Activated effector memory CD4-positive, alpha-beta T cell treated with Interleukin-2 at 50 U/mL for 16 hours (primary cell): ENCODE results near the gene CD8B.

Source experiments
- DNase-seq: peaks from one replicate; pipeline ENCODE4 v3.0.0-alpha.2; 2020

Gene CD8B

DNA sequence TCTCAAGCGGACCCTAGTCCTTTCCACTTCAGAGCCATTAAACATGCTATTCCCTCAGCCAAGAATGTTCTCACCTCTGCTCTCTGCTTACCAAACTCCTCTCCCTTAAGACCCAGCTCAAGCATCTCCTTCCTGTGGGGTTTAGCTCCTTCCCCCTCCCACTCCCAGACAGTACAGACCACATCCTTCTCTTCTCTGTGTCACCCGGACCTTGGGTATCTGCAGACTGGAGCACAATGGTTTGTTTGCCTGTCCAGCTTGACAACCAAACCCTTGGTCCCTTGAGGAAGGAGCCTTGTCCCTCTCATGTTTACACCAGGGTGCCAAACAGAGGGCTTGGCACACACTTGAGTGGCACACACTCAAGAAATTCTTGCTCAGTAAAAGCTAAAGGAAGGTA is 66.8 kb downstream of the CD8B start:
- DNase-seq, result no peak

DNA sequence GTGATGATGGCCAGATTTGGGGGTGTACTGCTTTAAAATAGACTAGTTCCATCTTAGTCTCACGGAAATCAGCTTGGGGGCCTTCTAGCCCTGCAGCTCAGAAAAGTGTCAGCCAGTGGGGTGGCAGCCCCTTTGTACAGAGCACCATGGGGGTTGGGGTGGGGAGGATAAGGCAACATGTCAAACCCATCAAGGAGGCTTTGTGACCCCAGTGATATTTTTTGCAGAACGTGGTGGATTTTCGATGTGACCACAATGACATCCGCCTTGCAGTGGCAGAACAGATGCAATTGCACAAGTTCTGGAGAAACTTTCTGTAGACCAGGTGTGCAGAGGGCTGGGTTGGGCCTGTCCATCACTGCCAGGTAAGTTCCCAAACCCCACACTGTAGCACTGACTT is 67.9 kb downstream of the CD8B start:
- no peak for DNase-seq

DNA sequence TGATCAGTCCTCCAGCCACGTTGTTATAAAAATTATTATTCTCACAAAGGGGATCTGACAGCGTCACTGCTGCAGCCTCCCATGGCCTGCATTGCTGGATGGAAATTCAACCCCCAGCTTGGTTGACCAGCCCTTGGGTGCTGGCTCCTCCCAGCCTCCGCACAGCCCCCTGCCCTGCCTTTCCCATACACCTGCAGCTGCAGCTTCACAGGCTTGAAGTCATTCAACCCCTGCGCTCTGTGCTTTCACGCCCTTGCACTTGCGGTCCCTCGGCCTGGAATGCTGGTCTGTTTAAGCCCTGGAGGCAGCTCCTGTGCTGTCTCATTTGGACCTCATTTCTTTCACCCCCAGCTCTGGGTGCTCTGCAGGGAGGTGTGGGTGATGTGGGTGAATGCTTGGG is 70.1 kb downstream of the CD8B start:
- no peak for DNase-seq

DNA sequence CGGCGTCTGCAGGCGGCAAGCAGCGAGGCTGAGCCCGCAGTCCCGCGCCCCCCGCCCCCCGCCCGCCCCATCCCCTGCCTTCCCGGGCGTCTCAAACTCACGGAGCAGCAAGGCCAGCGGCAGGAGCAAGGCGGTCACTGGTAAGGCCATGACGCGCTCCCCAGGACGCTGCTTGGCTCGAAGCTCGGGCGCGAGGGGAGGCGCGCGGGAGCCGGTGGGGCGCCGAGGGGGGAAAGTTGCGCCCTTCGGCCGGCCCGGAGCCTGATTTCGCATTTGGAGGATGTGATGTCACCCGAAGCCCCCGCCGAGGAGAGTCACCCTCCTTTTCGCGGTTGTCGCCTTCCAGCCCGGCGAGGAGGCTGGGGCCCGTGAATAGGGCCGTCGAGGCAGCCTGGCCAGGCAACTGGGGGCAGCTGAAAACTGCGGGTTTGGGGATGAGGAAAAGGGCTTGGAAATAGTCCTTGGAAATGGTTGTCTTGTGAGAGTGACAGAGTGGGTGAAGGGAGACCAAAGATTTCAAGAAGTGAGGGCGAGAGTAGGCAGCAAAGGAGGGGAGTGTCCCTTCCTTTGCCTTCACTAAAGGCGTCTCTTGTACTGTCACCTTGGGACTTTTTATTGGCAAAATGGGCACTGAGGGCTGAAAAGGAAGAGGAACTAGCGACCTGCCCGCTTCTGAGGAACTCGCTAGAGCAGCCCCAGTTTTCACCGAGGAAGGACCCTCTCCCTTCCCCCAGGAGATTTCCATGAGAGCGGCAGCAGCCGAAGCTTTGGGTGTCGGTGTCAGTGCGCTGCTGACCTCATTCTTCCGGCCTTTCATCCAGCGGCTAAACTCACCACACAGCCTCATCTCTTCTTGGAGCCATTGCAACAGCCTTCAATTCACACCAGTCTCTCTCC is 70.8 kb downstream of the CD8B start, which contains the start of gene CD8A:
Gene CD8A (minus strand): TSS at position 238 of the 897 bp plus-strand sequence. CDS start 88 bp downstream, at position 150.
- DNase-seq, result no peak

DNA sequence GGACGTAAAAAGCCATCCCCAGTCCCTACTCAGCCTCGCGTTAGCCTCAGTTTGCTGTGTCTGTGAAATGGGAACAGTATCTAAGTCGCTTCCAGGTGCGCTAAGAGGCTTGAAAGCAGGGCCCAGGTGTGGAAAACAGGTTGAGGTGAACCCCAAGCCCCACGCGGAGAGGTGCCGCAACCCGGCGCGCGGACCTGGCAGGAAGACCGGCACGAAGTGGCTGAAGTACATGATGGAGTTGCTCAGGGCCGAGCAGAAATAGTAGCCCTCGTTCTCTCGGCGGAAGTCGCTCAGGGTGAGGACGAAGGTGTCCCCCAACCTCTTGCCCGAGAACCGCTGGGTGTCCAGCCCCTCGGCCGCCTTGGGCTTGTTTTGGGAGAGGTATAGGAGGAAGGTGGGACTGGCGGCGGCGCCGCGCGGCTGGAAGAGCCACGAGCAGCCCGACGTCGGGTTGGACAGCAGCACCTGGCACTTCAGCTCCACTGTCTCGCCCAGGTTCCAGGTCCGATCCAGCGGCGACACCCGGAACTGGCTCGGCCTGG is 71.5 kb downstream of the CD8B start:
- DNase-seq, result no peak

DNA sequence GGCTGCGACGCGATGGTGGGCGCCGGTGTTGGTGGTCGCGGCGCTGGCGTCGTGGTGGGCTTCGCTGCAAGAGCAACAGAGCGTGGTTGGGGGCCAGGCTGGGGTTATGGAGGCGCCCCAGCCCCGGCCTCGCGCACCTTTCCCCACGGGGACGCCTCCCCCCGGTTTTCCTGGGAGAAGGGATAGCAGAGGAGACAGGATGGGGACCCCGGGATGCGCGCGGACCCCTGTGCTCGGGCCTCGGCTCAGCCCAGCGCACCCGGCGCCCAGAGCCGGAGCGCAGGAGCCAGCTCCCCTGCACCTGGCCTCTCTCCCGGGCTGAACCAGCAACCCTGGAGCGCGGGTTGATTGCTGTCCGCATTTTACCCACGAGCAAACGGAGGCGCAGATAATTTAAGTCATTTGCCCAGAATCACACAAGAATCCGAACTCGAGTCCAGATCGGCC is 72.0 kb downstream of the CD8B start:
- DNase-seq, result no peak

DNA sequence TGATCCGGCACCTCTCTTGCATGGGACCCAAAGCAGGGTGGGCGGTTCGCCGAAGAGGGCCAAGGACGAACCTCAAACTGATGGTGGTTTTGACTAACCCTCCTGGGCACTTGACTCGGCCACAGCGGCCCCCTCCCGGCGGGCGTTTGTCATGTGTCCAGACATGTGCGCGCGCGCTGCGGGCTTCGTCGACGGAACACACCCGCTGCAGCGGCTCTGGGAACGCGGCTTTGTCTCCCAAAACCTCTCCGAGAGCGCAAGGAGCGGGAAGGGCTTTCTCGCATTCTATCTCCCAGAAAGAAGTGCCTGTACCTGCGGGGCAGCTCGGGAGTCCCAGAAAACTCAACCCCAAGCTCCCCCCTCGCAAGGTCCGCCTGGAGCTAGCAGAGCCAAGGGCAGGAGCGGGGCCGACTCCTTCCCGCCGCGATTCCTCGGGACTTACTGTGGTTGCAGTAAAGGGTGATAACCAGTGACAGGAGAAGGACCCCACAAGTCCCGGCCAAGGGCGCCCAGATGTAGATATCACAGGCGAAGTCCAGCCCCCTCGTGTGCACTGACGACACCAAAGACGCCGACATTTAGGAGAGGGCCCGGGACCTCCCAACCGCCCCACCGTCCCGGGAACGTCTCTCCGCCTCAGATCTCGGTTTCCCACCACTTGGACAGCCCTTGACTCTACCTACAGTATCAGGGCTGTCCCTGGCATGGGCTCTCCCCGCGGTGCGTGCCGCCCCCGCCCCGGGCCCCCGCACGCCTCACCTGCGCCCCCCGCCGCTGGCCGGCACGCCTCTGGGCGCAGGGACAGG is 72.6 kb downstream of the CD8B start:
- no peak for DNase-seq

DNA sequence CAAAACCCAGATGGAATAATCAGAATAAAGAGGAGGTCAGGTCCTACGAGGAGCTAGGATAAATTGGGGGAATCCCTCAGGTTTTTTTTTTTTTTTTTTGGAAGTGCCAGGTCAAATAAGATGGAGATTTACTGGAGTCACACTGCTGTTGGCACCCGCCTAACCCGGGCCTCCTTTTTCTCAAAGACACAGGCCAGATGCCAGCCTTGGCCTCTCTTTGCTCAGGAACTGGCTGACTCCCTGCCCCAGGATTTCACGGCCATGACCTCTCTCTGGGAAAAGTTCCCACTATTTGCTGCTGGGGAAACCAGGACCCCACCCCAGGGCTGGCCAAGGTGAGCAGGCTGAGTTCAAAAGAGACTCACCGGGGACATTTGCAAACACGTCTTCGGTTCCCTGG is 73.5 kb downstream of the CD8B start:
- no peak for DNase-seq

DNA sequence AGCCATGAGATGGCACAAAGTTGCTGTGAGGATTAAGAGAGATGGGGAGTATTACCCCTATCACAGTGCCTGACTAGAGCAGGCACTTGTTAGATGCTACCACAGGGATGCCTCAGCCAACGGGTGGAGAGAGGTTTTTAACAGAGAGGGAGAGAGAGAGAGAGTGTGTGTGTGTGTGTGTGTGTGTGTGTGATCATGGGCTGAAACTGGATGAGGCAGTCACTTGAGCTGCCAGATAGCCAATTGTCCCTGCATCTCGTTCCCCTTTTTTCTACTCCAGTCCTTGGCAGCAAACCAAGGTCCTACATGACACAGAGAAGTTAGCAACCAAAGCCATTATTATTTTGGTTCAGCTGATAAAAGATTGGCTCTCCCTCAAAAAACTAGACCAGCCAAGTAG is 74.0 kb downstream of the CD8B start:
- no peak for DNase-seq

DNA sequence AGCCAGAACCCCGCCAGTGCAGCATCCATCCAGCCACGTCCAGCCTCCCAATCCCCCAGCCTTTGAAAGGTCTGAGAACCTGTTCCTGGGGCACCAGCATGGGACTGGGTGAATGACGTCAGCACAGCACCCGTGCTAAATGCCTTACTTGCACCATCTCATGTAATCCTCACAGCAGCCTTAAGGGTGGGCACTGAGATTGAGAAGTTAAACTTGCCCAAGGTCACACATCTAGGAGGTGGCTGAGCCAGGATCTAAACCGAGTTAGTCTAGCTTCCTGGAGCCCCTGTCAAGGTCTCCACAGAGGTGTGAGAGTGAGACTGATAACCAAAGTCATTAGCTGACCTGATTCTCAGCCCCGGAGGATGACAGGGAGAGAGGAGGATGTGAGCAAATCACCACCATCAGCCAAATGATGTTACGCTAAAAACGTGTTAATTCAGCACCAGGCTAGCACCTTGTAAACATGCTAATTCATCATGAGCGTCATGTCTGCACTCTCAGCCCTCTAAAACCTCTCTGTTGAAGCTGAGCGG is 75.6 kb downstream of the CD8B start:
- DNase-seq, result no peak

DNA sequence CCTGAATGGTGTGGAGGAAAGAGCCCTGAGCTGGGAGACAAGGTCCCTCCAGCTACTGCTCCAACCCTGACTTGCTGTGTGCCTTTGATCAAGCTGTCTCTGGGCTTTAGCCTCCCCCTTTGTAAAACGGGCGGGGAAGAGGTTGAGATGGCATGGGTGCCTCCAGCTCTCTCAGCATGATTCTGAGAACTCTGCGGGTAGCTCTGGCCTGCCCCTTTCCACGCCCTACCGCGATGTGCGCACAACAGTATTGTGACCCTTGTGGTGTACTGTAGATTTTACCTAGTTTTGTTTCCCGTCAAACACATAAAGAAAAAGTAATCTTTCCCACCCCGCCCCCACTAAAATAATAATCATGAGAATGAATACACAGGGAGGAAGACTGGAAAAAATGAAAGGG is 76.2 kb downstream of the CD8B start:
- no peak for DNase-seq

DNA sequence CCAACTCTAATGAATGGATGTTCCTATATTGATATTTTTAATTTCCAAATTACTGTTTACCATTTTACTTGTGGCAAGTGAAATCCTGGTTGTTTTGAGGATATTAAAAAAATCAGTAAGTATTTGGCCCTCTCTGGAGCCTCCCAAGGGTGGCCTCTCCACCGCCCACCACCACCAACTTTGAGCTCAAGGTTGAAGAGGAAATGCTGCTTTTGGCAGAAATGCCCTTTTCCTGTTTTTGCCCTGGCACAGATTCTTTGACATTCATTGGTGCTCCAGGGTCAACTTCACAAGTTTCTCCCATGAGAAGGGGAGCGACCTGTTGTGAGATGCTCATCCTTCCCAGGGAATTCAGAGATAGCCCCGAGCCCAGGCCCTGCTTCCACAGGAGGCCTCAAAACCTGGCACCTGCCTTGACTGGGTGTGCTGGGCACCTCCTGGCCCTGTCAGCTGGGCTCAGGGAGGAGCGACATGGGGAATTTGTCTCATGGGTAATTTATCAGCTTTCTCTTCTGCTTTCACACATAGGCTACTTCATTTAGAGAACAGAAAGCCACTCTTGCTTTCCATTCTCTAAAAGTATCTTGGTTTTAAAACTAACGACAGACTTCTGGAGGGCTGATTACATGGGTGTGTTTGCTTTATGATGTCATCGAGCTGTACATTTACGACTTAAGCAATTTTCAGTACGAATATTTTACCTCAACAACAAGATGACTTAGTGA is 77.9 kb downstream of the CD8B start:
- DNase-seq, result no peak

DNA sequence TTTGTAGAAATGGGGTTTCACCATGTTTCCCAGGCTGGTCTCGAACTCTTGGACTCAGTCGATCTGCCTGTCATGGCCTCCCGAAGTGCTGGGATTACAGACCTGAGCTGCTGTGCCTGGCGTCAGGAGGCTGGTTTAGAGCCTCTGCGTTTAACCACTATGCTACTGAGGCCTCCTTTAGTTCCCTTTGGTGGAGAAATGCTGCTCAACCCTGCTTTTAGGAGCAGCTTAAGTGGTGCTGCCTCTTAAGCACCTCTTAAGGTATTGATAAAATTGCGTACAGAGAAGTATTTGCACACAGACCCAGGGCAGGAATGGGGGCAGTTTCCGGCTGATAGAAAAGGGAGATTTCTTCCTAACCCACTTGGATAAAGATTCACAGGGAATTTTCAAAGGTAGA is 78.9 kb downstream of the CD8B start:
- DNase-seq, result no peak

DNA sequence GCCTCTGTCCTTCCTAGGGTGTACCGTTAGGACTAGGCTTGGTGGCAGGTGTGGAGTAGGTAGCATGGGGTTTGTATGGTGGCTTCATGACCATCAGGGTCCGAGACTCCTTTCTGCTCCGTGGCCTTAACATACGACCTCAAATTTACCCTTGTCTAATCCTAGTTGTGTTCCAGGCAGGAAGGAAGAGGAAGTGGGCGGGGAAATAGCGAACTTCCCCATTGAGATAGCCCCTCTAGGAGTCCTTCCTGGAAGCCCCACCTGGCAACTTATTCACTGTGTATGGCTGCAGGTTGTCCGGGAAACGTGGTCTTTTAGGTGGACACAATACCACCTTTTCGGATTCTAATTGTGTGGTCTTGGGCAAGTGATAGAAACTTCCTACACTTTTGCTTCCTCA is 80.3 kb downstream of the CD8B start:
- DNase-seq, result no peak

DNA sequence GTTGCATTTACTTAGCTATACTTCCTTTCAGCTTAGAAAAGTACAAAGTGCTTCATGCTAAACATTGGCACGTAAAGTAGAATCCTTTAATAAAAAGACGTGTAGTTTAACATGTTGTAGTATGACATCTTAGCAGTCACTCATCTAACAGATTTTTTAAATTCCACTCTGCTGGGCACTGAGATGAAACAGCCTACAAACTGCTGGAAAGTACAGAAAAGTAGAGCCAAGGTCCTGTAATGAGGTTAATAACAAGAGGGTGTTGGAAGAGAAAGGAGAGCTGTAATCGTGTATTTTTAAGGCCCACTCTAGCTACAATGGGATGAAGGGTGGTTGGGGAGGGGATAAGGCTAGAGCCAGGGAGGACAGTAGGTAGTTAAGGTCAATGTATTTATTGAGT is 81.7 kb downstream of the CD8B start:
- DNase-seq, result no peak

DNA sequence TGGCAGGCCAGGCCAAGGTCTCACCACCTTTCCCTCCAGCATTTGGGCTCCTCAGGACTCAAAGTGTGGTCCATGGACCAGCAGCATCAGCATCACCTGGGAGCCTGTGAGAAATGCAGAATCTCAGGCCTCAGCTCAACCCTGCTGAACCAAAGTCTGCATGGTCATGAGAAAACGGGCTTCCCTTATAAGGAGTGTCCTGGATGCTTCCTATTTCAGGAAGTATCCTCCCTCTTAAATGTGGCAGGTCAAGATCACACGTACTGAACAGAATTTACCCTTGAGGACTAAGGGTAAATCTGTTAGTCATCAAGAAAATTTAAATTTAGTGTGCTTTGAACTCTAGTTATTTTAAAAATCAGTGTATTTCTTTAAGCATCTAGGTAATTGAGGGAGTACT is 82.7 kb downstream of the CD8B start:
- no peak for DNase-seq

DNA sequence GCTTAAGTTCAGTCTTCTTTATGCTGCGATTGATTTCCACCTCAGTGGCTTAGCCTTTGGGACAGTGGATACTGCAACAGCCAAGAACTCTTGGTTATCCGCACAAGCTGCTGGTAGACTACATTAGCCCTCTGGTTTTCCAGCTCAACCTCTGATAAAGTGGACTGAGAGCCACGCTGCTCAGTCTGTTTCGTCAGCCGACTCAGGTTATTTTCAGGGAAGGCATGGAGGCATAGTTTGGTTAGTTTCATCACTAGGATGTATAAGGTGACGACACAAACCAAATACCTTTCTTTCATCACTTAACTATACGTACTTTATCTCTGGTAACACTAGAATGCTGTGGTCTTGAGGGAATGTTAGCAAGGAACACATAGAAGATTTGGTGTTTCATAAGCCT is 85.2 kb downstream of the CD8B start:
- no peak for DNase-seq

DNA sequence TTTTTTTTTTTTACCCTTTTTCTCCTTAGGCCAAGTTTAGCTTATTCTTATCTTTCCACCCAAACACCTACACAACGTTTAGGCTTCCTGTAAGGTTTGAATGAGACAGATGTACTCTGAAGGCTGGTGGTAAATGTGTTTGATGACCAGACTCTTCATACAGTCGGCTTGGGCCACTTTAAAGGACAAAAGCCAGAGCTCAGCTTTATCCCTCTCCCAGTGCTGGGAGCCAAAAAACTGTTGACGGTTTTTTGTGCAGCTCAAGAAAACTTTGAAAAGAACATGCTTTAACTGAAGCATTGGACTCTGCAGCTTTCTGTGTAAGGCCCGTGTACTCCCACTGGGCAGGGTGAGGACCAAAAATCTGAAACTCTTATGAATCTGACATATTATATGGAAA is 86.3 kb downstream of the CD8B start:
- no peak for DNase-seq

DNA sequence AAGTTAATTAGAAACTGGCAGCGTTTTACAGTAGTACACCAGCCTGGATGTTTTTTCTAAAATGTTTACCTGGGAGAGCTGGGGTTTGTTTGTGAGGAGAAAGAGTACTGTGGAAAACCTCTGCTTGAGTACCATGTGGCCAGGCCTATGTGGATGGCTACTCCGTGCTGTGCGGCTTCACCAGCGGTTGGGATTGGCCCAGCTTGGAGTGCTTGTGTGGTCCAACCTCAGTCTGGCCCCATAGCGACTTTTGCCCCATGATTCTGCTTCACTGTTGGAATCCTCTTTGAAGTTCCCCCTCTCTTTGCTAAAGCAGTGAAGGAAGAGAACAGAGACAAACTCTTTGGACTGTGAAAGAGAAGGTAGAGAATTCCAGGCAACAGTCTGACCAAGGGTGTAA is 86.8 kb downstream of the CD8B start:
- no peak for DNase-seq

DNA sequence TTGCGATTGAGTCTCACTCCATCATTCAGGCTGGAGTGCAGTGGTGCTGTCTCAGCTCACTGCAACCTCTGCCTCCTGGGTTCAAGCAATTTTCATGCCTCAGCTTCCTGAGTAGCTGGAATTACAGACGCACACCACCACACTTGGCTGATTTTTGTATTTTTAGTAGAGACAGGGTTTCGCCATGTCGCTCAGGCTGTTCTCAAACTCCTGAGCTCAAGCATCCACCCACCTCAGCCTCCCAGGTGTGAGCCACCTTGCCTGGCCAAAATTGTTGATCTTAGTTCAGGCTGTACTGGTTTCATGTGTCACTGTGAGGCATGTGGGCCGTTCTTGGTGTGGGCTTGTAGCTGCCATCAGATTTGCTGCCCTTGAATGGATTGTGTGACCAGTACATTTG is 89.1 kb downstream of the CD8B start:
- DNase-seq, result no peak

DNA sequence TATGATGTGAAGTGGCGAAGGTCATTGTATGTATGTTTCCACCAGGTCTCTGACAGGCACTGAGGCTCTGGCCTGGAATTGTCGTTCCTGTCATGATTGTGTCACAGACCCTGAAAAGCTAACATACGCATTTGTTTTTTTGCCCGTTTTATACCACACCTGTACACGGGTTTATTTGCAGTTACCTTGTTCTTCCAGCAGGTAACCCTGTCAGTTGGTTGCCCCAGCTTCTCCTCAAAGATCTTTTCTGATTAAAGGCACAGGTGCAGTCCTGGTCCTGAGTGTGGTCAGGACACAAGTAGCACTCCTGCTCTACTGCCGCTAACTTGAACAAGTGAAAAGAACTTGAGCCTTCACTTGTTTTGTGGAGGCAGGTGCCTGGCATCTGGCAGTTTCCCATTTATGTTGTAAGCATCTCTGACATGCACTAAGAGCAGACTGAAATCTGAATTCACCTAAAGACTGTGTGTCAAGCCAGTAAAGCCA is 90.8 kb downstream of the CD8B start:
- DNase-seq, result no peak

DNA sequence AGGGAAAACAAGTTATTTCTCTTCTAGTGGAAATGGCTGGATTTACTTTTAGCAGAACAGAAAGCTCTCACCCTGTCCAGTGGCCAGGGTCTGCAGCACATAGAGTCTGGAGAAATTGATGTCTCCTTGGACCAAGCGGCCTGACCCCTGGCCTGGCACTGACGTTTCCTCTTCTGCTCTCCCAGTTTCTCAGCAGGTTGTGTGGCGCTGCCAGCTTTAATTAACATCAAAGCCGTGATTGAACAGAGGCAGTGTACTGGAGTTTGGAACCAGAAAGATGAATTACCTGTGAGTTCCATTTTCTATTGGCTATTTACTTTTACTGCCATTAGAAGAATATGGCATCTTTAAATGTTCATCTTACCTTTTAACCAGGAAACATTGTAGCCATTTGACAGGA is 91.8 kb downstream of the CD8B start:
- no peak for DNase-seq
